Neural crest cell (in vitro differentiated cells): ENCODE measurements around the gene SMG7. TPM values are rescaled to one million over a fixed set of nuclear protein-coding genes. Genes with fewer than 3 reads are reported as not detected.

ENCODE experiments used
- DNase-seq: peaks from one replicate; pipeline ENCODE4 v3.0.0; 2021; ENCODE audit warnings: low read depth, mixed read lengths, low spot score
- H3K27ac Mint-ChIP-seq: one replicate; pipeline ENCODE4 v1.8.0; 2021; ENCODE audit warnings: mild to moderate bottlenecking, mixed read lengths; ENCODE audit not compliant: unreplicated experiment
- H3K27me3 Mint-ChIP-seq: 2 replicates; pipeline ENCODE4 v1.8.0; 2021; ENCODE audit warnings: low read depth, mild to moderate bottlenecking, mixed read lengths
- H3K36me3 Mint-ChIP-seq: 2 replicates; pipeline ENCODE4 v1.8.0; 2021; ENCODE audit warnings: low read depth, mild to moderate bottlenecking, mixed read lengths
- H3K4me1 Mint-ChIP-seq: 2 replicates; pipeline ENCODE4 v1.8.0; 2021; ENCODE audit warnings: mixed read lengths
- H3K4me3 Mint-ChIP-seq: one replicate; pipeline ENCODE4 v1.8.0; 2021; ENCODE audit warnings: mild to moderate bottlenecking, mixed read lengths
- H3K9me3 Mint-ChIP-seq: 2 replicates; pipeline ENCODE4 v1.8.0; 2021; ENCODE audit warnings: mixed read lengths
- CTCF ChIP-seq: fragments of 200-600 bp; sonication (generic); conservative IDR thresholded peaks from 2 replicates; pipeline ENCODE4 v1.5.0; 2021; ENCODE audit warnings: antibody characterized with exemption, mild to moderate bottlenecking
- total RNA-seq: library from RNA; stranded (reverse); gene quantifications from 2 replicates; pipeline ENCODE4 v1.2.1, GENCODE V29; 2021

Gene SMG7
- total RNA-seq, 1 donor from 2014 or later: 72.4 TPM

DNA sequence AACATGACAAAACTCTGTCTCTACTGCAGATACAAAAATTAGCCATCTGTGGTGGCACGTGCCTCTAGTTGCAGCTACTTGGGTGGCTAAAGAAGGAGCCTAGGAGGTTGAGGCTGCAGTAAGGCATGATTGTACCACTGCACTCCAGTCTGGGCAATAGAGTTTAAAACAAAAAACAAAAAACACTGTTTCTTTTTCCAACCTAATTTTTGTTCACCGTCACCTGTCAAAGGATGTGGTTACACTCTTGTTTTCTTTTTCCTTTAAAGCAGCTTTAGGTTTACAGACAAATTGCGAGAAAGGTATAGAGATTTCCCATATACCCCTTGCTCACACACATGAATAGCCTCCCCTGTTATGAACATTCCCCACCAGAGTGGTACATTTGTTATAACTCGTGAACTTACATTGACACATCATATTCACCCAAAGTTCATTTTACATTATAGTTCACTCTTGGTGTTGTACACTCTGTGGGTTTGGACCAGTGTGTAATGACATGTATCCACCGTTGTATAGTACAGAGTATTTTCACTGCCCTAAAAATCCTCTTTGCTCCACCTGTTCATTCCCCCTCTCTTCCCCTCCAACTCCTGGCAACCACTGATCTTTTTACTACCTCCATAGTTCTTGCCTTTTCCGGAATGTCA lies 26.2 kb downstream of the SMG7 start:
- DNase-seq: no peak
- Mint-ChIP-seq H3K27me3 (no peaks in the 10 kb centered on the region), H3K27ac (no peak overlapping the region), H3K4me3 (no peak overlapping the region), H3K36me3 (peaks cover 3% of the 10 kb centered on the region), H3K4me1 (peaks cover 5% of the 10 kb centered on the region), H3K9me3 (no peaks in the 10 kb centered on the region)
- no peak for TF ChIP-seq CTCF

DNA sequence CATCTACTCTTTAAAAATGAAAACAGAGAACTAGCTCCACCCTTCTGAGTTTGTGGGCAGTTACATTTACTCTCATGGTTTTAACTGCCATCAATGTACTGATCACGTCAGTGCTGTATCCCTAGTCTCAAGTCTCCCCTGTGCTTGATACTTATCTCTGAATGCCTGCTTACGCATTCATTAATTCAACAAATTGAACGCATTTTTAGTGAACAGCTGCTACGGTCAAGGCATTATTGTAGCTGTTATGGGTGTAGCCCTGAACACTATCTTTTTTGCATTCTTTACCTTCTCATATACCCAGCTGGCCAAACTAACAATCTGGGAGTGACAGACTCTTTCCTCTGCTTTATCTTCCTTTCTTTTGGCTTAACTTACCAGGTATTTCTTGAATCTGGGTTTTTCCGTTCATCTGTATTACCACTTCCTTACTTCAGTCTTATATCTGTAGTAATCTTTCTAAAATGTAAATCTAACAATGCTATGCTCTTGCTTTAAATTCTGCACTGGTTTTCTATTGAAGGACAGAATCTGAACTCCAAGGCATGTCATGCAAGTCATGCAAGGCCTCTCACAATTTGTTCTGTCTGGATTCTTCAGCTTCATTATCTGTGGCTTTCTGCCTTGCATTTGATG lies 33.3 kb downstream of the SMG7 start:
- H3K27ac Mint-ChIP-seq: no peak overlapping the region
- peaks cover 2% of the 10 kb centered on the region for H3K4me1 Mint-ChIP-seq
- TF ChIP-seq CTCF: no peak
- H3K4me3 Mint-ChIP-seq: no peak overlapping the region
- H3K27me3 Mint-ChIP-seq: no peaks in the 10 kb centered on the region
- DNase-seq: no peak
- H3K36me3 Mint-ChIP-seq: no peaks in the 10 kb centered on the region
- H3K9me3 Mint-ChIP-seq: no peaks in the 10 kb centered on the region

- H3K4me1 Mint-ChIP-seq: peaks cover 6% of the 10 kb centered on the region
- no peak for DNase-seq
- no peak overlapping the region for H3K27ac Mint-ChIP-seq
- H3K27me3 Mint-ChIP-seq: no peaks in the 10 kb centered on the region
- H3K9me3 Mint-ChIP-seq: no peaks in the 10 kb centered on the region
- H3K4me3 Mint-ChIP-seq: no peak overlapping the region
- no peak for TF ChIP-seq CTCF
- H3K36me3 Mint-ChIP-seq: no peaks in the 10 kb centered on the region
Observed at GRCh38 chr1:183506561-183506960, 34.3 kb downstream of the SMG7 start.

DNA sequence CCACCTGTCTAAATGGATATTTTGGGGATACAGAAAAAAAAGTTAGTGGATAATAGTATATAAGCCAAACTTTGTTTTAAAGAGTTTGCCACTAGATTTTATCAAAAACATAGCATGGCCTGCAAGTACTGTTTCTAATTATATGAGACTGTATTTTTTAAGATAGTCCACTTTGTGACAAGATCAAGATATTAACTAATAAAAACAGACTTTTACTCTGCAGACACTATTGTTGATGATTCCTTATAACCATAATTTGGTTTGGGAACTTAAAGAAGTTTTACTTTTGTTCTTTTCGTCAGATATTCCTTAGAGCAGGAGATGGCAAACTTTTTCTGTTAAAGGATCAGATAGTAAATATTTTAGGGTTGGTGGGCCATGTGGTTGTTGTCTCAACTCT lies 36.4 kb downstream of the SMG7 start:
- TF ChIP-seq CTCF: no peak
- Mint-ChIP-seq H3K27me3 (no peaks in the 10 kb centered on the region), H3K27ac (no peak overlapping the region), H3K4me3 (no peak overlapping the region), H3K36me3 (no peaks in the 10 kb centered on the region), H3K4me1 (peaks cover 6% of the 10 kb centered on the region), H3K9me3 (no peaks in the 10 kb centered on the region)
- no peak for DNase-seq

- no peaks in the 10 kb centered on the region for H3K27me3 Mint-ChIP-seq
- peaks cover 6% of the 10 kb centered on the region for H3K4me1 Mint-ChIP-seq
- no peak overlapping the region for H3K27ac Mint-ChIP-seq
- H3K36me3 Mint-ChIP-seq: no peaks in the 10 kb centered on the region
- H3K9me3 Mint-ChIP-seq: no peaks in the 10 kb centered on the region
- no peak overlapping the region for H3K4me3 Mint-ChIP-seq
- TF ChIP-seq CTCF: no peak
- no peak for DNase-seq
Observed at GRCh38 chr1:183512450-183512849, 40.2 kb downstream of the SMG7 start.
